Superior temporal gyrus (tissue), 1 donor: ENCODE results near the gene ESYT3.
A peak's percentile ranks its signal among the peaks of the same experiment; 100 is the strongest.
"Not testable (repeated sequence)": the region's sequence is repeated elsewhere in the genome, so short reads cannot be mapped to it uniquely, and the experiment has no call there.

Experiments used
- DNase-seq: peaks from one replicate; pipeline ENCODE4 v3.0.0-alpha.2; 2016; ENCODE audit errors: extremely low spot score

Gene ESYT3

DNA sequence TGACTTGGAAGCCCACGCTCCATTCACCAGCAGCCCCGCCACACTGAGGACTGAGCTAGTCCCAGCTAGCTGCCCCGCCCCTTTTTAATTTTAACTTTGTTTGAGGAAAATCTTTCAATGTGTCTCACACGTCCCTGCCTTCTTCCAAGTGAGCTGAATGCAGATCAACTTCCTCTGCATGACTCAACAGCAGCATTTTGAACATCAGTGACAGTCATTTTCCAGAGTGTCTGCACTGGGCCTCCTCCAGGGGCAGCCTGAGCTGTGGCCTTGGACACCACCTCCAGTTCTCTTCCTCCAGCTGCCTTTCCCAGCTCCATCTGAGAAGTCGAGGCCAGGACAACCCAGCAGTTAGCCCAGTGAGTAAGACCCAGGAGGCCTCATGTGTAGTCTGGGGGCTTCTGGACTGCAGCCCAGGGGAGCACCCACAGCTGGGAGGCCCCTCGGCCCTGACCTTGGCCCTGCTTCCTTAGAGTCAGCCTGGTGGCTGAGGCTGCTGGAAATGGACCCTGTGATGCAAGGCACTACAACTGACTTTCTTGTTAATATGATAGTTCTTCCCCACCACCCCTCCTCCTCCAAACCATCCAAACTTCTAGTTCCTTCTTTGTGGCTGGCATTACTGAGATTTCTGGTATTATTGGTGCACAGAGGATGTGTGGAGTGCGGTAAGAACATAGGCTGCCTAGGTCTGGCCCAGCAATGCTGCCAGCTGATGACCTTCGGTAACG, 21.4 kb upstream of the ESYT3 start:
- DNase-seq, result no peak

DNA sequence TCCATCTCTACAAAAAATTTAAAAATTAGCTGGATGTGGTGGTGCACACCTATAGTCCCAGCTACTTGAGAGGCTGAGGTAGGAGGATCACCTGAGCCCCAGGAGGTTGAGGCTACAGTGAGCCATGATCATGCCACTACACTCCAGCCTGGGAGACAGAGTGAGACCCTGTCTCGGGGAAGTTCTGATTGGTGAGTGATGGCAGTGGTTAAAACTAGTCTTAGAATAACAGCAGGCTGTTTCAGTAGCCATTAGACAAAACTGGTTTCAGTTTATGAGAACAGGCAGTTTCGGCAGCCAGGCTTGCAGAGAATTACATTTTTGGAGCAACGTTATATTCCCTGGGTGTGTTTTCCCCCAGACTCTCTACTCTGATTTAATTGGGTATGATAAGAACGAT, 18.2 kb upstream of the ESYT3 start:
- DNase-seq, result not testable (repeated sequence)

DNA sequence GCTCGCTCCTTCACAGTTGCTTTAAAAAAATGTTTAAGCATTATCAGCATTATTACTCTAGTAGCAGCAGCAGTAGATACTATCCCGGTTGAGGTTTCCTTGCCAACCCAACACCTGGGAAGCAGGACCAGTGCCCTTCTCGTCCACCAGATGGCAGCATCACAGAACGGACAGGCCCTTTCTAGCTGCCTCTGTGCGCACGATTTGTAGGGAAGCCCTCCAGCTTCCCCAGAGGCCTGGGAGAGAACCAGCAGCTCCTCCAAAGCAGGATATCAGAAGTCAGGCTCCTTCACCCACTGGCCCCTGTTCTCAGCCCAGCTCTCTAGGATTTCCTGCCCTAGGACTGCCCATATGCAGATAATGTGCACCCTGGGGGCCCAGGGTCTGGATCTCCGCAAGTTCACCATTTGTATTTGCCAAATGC, 16.8 kb upstream of the ESYT3 start:
- peak; percentile 86 for DNase-seq

DNA sequence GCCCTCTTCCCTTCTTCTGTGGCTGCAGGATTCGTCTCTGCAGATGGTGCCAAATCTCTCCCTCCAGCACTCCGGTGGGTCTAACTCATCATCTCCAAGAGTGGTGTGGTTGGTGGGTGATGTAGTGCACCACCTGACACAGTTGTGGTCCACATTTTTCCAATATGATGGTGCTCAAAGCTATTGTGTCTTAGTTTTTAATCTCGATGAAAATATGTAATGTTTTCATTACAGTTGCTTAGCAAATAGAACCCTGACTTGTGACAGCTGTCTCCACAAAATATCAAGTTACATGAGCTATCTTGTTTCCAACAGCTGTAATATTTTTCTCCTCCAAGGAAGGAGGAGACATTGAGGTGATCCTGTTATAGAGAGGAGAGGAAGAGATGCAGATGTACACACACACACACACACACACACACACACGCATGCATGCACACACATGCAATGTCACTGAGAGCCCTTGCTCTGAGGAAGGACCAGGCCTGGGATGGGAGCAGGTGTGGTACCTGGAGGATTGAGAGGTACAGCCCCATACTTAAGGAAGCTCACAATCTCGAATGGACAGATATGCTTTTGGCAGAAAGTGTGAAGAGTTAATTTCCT, 15.7 kb upstream of the ESYT3 start:
- no peak for DNase-seq

DNA sequence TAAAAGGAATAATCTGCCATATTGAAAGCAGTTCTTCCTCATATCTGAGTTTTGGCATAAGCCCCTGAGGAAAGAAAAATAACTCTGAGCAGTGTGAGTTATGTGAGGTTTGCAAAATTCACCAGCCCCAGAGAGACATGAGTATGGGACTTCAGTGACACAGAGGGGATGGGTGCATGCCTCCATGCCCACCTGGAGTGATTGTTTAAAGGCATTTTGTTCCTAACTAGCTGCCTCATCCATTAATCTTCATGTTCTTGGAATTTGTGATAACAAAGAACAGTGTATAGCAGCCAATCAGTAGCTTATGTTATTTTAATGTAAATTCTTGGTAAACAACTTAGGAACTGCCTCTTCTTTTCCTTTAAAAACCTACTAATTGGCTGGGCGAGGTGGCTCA, 11.1 kb upstream of the ESYT3 start:
- DNase-seq, result no peak

DNA sequence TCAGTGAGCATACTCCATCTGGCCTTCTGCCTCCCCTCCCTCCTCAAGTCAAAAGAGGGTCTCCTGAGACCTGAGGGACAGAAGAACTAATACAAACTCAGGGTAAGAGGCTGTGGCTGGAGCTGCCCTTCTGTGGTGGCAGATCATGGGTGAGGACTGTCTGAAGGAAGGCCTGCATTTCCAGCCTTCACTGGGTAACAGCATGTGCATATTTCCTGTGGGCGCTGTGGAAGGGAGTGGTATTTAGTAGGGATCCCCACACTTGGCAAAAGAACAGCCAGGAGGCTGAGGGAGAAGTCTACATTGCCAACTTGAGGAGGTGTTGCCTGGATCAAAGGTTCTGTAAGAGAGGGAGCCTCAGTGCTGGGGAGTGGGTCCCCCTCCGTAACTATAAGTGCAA, 10.1 kb upstream of the ESYT3 start:
- no peak for DNase-seq

DNA sequence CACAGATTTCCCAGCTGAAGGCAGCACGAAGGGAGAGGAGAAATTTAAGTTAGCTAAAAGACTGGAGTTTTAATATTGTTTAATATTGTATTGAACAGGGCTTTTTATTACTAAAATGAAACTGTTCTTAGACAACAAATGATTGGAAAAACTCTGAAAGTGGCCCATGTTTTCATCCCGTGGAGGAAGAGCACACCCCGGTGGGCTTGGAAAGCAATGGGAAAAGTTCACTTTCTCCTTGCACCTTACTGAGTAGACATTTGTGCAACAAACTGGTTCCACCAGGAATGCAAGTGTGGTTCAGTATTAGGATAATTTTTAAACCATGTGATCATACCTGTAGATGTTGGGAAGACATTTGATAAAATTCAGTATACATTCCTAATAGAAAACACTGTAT, 8.2 kb upstream of the ESYT3 start:
- peak; percentile 38 for DNase-seq

DNA sequence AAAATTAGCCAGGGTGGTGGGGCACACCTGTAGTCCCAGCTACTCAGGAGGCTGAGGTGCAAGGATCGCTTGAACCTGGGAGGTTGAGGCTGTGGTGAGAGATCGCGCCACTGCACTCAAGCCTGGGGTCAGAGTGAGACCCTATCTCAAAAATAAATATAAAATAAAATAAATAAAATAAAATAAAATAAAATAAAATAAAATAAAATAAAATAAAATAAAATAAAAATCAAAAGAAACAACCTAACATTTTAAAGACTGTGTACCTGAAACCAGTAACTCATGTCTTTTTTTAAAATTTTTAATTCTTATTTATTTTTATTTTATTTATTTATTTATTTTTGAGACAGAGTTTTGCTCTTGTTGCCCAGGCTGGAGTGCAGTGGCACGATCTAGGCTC, 7.7 kb upstream of the ESYT3 start:
- DNase-seq, result not testable (repeated sequence)

DNA sequence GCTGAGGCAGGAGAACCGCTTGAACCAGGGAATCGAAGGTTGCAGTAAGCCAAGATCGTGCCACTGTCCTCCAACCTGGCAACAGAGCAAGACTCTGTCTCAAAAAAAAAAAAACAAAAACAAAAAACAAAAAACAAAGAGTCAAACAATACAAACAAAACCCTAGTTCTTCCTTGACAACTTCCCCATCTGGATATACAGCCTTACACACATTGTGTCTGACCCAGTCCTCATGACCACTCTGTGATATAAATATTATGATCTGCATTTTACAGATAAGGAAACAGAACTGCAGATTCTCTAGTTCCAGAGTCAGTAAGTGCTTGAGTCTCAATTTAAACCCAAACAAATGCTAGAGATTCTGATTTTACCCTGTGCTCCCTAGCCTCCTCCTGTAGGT, 4.8 kb upstream of the ESYT3 start:
- DNase-seq, result no peak

DNA sequence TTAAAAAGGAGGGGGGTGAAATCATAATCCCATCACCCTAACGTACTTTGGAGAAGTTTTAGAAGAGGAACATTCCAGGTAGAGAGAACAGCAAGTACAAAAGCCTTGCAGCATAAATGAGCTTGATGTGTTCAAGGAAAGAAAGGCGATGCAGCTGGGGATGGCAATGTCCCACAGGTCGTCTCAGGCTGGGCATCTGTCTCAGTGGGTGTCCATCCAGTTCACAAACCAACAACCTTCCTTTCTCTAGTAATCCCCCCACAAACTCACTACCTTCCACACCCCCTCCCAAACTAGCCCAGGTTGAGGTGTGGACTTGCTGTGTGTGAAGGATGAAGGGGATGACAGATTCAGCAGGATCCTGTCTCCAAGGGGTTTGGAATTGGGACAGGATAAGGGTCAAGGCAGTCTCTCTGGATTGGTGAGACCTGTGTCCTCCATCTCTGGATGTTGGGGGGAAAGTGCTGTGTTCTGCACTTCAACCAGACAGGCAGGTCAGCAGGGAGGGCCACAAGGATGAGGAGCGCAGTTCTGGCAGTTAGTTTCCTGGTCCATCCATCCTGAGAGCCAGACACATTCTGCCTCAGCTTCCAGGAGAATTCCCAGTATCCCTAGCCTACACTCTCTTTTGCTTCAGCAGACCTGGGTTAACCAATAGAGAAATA, 1.7 kb upstream of the ESYT3 start:
- DNase-seq, result no peak

DNA sequence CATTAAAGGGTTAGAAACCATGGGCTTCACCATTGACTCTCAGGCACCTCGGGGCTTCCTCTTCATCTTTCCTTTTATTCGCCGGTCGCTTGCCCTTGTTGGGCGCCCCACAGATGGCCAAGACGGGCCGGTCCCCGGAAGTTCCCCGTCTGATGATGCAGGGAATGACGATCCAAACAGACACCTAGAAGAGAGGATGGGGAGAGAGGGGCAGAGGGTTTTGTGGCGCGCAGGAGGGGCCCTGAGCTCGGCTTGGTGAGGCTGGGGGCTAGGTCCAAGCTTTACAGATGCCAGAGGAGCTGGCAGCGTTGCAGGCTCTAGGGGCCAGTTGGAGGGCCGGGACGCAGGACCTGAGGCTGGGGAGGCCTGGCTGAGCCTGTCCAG, 532 bp upstream of the ESYT3 start:
- DNase-seq, result no peak

DNA sequence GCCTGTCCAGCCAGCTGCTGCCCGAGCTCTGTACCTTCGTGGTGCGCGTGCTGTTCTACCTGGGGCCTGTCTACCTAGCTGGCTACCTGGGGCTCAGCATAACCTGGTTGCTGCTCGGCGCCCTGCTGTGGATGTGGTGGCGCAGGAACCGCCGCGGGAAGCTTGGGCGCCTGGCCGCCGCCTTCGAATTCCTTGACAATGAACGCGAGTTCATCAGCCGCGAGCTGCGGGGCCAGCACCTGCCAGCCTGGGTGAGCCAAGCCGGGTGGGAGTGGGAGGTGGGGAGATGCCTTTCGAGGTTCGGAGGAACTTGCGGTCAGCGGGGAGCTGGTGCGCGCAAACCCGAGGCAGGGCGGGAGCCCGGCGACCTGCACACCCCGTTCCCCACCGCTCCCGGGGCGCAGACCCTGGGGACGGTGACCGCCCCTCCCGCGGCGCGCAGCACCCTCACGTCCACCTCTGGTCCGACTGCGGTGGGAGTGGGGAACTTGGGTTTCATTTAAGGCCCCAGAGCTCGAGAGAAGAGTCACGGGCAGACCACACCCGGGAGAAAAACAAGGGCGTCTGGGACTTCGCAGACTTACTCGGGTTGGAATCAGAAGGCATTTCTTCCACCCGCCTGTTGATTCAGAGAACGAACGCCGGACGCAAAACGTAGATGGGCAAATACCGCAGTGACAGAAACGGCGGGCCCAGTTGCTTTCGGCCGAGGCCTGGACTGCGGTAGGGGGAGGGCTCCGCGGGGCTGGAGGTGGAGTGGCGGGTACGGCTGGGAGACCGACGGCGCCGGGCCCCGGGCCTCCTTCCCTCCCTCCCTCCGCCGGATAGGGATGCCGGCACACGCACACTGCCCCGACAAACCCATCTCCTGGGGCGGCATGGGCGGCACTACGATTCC, 708 bp downstream of the ESYT3 start:
- DNase-seq, result no peak

DNA sequence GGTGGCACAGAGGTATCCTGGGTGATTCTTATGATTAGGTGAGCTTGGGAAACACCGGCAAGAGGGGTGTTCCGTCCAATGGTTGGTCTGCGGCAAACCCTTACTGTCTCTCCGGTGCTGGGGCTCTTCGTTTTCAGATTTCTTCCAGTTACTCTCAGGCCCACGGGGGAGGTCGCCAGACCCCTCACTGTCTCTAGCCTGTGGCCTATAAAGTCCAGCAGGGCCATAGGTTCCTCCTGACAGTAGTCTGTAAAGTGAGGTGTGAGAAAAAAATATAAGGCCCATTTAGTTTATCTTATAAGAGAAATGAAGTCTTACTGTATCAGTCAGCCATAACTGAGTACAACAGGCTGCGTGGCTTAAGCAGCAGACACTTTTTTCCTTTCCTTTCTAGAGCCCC, 1.4 kb downstream of the ESYT3 start:
- no peak for DNase-seq

DNA sequence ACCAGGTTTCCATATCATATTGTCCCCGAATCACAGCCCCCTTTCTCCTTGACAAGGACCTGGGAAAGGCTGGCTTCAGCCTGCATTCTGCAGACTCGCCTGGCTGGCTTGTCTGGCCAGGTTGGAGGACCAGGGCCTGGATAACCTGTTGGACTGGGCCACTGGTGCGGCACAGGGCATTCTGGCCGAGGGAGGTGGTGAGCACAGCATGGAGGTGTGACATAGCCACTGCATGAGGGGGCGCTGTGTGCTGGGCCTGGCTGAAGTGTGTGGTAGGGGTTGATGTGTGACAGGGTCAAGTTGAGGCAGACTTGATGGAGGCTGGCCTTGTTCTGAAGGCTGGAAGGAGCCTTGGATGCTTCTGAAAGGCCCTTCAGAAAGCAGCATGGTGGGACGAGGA, 2.9 kb downstream of the ESYT3 start:
- DNase-seq, result no peak

DNA sequence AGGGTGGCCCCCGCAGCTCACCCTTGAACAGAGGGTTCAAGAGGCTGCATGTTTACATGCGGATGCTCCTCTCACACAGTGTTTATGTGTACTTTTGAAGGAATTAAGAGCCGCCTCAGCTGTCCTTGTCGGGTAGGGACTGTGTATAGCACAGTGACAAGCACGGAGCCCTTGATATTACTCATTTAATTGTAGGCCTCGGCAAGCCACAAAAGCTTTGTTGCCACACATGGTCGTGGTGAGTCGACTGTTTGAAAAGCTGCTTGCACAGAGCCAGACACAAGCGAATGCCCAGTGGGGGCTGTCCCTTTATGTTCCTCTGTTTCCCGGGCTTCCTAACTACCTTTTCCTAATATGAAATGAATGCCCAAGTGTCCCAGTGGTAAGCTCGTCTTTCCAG, 4.5 kb downstream of the ESYT3 start:
- DNase-seq, result no peak

DNA sequence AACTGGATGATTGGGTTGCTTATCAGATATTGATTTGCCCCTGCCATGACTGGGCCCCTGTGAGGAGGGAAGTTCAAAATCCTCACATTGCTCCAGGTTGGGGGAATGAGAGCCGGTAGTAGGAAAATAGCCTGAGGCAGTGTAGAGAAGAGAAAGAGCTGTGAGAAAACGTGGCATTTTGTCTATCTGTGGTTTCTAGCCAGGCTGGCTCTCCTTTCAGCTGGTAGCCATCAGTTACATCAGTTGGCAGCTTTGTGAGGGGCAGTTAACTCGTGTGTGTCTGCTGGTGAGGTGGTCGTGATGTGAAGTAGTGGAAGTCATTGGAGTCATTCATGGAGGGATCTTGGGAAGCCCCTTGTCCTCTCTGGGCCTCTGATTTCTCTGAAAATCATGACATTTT, 5.2 kb downstream of the ESYT3 start:
- no peak for DNase-seq

DNA sequence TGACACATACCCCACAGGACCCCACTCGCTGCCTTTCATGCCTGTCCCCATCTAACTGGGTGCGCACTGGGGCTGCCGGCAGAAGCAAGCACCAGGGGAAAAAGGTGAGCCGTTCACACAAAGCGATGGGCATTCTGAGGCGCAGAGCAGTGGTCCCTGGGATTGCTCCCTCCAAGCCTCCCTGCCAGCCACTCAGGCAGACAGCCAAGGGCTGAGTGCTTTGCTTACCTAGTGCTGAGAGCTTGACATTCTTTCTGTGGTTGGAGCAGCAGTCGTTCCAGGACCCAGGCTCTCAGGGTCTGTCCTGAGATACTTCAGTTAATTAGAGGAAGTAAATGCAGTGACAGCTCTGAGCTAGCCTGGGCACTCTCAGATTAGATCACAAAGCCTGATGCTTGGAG, 5.7 kb downstream of the ESYT3 start:
- no peak for DNase-seq

DNA sequence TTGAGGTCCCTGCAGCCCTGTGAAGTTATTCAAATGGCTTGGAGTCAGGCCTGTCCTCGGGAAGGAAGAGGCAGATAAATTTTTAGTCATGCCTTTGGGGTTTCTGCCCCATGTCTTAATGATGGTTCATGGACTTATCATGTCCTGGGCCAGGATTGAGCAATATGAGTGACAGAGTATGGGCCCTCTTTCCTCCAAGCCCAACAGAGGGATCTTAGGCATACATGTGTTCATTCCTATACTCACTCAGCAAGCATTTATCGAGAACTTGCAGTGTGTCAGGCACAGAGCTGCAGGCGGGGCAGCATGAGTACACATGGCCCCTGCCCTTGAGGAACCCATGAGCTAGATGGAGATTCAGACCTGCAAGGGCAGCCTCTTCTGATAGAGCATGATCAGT, 6.2 kb downstream of the ESYT3 start:
- DNase-seq, result no peak

DNA sequence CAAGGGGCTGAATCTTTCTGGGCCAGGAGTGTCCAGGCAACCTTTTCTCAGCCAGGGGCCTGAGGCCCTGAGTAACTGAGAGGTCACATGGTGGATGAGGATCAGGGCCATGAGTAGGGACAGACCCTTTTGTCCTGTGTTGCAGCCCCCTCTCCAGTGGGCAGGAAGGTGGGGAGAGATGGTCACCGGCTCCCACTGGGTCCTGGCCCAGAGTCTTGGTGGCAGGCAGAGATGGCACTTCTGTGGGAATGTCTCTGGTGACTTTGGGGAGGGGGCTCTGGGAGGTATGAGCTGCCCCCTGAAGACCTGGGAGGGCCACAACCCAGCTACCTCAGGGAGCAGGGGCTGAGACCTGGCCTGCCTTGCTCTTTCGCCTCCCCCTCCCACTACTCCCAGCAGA, 6.8 kb downstream of the ESYT3 start:
- no peak for DNase-seq

DNA sequence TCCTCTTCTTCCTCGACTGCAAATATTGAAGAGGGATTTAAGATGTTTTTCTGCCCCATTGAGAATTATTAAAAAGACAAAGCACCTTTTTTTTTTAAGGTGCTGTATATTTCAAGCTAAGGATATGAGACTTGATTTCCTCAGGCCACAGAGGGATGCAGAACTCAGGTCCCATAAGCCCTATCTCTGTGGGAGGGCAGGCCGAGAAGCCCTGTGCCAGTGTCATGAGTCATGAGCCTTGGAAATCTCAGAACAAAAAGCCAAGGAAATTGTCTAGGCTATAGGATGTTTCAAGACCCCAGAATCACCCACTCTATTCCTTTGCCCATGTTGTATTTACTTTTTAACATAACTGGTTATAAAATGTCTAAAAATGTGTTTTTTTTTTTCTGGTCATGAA, 7.3 kb downstream of the ESYT3 start:
- no peak for DNase-seq

DNA sequence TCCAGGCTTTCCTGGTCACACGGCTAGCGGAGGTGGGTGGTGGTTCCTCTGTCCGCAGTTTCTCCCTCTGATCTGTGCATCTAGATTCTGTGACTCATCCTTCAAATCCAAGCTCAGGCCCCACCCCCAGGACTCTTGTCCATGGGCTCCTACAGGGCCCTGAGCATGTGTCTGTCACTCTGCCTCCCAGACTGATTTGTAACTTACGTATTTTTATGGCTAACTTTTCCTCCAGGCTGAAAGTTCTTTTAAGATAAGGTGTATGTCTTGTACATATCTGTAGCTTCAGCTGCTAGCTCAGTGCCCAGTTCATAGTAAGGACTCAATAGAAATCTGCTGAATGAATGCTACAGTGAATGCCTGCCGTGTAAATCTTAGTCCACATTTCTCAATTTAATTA, 8.0 kb downstream of the ESYT3 start:
- no peak for DNase-seq

DNA sequence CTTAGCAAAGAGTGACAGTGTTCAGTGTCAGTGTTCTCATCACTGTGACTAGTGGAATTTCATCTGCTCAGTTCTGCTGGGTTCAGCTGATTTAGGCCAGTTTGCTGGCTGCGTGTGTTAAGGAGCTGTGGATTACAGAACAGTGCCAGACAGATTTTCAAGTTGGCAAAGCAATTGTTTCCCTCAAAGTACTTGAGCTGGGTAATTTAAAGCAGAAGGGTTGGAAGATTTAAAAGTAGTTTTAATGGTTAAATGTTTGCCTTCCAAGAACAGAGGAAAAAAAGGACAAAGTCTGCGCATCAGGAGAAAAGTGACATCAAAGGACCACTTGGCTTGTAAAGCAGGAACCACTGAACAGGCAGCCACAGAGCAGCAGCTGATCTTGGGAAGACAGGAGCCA, 8.7 kb downstream of the ESYT3 start:
- DNase-seq, result no peak
